Myometrial cell (primary cell): ENCODE measurements around the gene ELL. TPM values are rescaled to one million over a fixed set of nuclear protein-coding genes. Genes with fewer than 3 reads are reported as not detected.

ENCODE experiments used
- total RNA-seq: library from RNA; depleted of rRNA; stranded (reverse); fragments of >200 nt; gene quantifications from 2 replicates; pipeline ENCODE4 v1.2.3, GENCODE V29; 2015

Gene ELL
- total RNA-seq: 14.1 and 15.4 TPM in 2 replicates

DNA sequence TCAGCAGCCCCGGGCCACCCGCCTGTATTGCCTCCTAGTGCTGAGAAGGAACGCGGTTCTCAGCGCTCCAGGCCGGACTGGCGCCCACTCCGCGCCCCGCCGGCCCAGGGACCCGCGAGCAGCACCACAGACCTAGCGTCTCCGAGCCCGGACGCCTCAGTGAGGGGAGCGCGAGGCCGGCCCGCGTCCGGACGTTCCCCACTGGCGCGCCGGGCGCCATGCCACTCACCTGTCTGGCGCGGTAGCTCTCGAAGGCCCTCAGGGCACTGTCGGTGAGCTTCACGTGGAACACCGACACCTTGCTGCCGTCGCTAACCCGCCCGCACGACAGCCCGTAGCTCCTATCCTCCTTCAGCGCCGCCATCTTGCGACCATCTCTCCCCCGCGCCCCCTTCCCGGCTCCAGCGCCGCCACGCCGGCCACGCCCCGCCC, at the start of gene ELL:
Gene ELL (minus strand): TSS at position 379 of the 432 bp plus-strand sequence. CDS start 15 bp downstream, at position 364.

DNA sequence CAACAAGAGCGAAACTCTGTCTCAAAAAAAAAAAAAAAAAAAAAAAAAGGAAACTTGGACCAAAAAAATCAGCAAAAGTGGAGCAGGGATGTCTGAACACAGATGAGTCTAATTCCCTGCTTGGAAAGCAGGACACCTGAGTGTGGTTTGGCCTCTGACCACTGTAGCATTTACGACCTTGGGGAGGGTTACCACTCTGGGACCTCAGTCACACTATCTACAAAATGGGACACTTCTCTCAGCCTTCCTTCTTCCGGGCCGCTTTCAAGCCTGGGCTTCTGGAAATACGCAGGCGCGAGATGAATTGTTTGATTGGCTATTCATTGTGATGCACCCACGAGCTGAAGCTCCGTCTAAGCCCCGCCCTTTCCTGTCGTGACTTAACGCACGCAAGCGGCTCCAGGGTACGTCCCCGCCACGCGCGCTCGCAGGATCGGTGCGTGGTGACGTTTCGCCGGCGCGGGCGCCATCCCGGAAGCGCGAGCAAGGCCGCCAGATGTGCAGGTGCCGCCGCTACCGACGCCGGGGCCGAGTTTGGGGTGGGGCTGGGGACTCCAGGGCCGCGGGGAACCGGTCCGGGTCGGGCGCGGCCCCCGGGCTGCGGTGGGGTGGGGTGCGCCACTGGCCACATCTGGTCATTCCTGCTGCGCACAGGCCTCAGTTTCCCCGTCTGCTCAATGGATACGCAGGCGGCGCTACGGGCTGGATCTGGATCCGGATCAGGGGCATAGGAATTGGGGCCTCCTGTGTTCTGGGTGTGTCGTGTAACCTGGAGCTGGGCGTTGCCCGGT, 35.7 kb upstream of the ELL start, which contains the start of gene KXD1:
Gene KXD1 (plus strand): TSS at position 460 of the 791 bp plus-strand sequence. CDS start 4,187 bp downstream, outside the sequence.

DNA sequence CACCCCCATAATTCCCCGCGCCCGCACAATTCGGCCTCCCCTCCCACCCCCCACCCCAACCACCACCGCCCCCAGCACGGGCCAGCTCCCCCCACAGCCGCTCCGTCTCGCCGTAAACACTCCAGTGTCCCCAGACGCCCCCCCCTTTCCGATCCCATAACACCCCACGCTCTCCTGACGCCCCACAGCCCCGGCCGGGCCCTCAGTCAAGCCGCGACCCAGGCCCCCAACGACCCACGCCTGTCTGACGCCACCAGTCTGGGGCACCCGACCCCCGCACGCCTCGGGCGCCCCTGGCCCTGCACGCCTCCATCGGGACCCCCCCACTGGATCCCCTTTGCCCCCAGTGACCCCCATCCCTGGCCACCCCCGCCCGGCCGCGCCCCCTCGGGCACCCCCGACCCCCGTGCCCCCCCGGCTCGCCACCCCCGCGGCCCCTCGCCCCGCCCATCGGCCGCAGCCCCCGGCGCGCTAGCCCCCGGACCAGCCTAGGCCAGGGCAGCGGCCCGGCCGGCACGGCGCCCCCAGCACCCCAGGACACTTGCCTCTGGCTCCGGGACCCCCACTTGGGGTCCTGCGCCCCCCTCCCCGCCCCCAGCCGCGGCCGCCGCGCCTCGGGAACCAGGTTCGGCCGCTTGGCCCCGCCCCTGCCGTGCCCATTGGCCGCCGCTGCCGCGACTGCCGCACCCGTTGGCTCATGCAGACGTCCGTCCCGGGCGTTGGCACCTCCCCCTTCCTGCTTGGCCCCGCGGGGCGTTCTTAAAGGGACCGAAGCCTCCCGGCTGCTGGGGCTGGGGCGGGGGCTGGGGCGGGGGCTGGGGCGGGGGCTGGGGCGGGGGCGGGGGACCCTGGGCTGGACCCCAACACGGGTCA, 21.3 kb upstream of the ELL start, which contains the start of gene FKBP8:
Gene FKBP8 (minus strand): TSS at position 633 of the 873 bp plus-strand sequence. CDS start 1,603 bp downstream, outside the sequence.

DNA sequence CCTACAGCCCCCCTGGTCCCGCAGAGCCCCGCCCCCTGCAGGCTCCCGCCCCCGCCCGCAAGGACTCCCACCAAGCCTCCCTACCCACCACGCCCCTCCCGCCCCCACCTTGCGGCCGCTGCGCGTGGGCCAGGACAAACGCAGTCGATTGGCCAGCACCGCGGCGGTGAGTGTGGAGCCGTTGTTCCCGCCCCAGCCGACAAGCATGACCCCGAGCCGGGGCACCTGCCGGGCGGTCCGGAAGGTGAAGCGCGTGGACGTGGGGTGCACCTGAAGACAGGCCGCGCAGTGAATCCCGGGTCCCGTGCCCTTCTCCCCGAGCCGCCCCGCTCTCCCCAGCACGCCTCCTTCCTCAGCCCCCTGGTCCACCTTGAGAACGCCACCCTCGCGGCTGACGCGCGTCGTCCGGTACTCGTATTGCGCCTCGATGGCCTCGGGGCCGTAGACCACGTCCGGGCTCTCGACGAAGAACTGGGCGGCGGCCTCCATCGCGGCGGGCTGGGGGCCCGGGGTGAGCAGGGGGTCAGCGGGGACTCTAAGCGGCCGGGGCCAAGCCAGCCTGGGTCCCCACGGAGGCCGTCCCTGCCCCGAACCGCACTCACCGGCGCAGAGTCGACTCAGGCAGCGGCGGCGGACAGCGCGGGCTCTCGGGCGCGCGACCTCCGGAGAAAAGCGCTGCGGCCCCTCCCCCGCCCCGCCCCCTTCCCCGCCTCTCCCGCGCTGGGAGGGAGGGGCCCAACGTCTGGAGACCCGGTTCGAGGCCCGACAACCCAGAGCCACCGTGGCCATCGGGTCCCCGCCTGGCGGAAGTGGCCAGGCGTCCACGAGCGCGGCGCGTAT, 84.2 kb downstream of the ELL start, which contains the start of gene ISYNA1:
Gene ISYNA1 (minus strand): TSS at position 643 of the 840 bp plus-strand sequence. CDS start 154 bp downstream, at position 489.

DNA sequence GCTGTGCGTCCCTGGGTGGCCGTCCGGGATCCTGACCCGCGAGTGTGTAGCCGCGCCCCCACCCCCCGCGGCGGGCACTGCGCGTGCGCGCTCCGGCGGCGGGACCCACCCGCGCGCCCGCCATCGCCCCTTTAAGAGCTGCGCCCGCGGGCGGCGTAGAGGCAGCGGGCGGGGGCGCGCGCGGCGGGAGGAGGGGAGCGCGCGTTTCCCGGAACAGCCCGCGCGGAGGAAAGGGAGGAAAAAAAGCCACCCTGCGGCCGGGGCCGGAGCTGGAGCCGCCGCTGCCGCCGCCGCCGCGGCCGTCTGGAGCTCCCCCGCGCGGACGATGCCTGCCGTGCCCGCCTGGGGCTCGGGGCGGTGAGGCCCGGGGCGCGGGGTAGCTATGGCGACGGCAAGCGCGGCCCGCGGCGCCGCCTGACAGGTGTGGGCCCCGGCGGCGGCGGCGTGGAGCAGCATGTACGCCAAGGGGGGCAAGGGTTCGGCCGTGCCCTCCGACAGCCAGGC, 102.6 kb downstream of the ELL start, which contains the start of gene SSBP4:
Gene SSBP4 (plus strand): TSS at position 204 of the 504 bp plus-strand sequence. CDS start 251 bp downstream, at position 455.

DNA sequence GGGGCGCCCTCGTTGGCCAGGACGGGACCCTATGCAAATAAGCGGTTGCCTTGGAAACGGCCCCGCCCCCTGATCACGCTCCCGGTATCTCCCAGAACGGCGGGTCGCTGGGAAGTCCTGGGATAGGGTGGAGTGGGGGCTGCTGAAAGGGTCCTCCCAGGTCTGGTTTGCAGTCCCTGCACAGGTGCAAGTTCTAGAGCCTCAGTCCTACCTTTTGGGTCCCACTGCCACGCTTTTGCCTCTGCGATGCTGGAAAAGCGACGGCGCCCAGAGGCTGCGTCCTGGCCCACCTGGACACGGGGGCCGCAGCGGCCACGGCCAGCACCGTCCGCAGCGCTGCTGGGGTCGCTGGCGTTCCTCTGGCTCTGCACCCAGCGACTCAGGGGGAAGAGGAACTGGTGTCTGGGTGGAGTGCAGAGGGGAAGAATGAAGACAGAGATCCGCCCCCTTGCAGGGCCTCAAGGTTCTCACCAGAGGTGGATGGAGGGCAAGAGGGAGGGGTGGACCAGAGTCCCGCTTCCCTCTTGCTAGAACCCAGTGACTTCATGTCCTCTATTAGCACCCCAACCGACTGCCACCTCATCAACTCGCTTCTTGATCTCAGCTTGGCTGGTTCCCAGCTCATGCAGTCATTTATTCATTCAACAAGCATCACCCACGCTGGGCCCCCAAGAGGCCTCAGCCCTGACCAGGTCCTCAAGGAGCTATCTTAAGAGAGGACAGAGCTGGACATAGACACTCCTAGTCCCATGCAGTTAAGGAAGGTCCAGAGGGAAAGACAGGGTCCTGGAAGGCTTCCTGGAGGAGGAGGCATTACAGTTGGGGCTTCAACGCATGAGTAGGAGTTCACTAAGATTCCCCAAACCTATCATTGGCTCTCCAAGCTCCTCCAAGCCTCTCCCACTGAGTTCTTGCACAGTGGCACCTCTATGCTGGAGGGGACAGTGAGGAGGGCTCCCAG, 124.3 kb downstream of the ELL start, which contains the start of gene LRRC25:
Gene LRRC25 (minus strand): TSS at position 381 of the 961 bp plus-strand sequence. CDS start 659 bp downstream, outside the sequence.

Other genes starting within 250 kb of the ELL start
- gene IQCN, start 247.6 kb downstream of the ELL start, total RNA-seq: 2.0 TPM in 1 of 2 replicates, not detected in the other
- gene JUND, start 240.4 kb downstream of the ELL start, total RNA-seq: 212 and 278 TPM in 2 replicates
- 319 and 384 TPM in 2 replicates for gene LSM4, start 199.0 kb downstream of the ELL start, total RNA-seq
- gene PGPEP1, start 181.5 kb downstream of the ELL start, total RNA-seq: 13.3 and 22.0 TPM in 2 replicates
- 92.8 and 101 TPM in 2 replicates for gene GDF15, start 135.9 kb downstream of the ELL start, total RNA-seq
- 0.18 TPM in 1 of 2 replicates, not detected in the other for gene LRRC25, start 124.4 kb downstream of the ELL start, total RNA-seq
- 178 and 184 TPM in 2 replicates for gene SSBP4, start 102.7 kb downstream of the ELL start, total RNA-seq
- 25.7 and 38.8 TPM in 2 replicates for gene ISYNA1, start 83.9 kb downstream of the ELL start, total RNA-seq
- gene FKBP8, start 21.5 kb upstream of the ELL start, total RNA-seq: 310 and 398 TPM in 2 replicates
- gene KXD1, start 35.8 kb upstream of the ELL start, total RNA-seq: 149 and 160 TPM in 2 replicates
- 883 and 1,008 TPM in 2 replicates for gene UBA52, start 49.8 kb upstream of the ELL start, total RNA-seq
- gene REX1BD, start 66.7 kb upstream of the ELL start, total RNA-seq: 79.0 and 84.8 TPM in 2 replicates
- 3.4 and 30.8 TPM in 2 replicates for gene CRLF1, start 84.7 kb upstream of the ELL start, total RNA-seq
- 2.0 TPM in 1 of 2 replicates, not detected in the other for gene TMEM59L, start 90.8 kb upstream of the ELL start, total RNA-seq
- 1.4 and 8.0 TPM in 2 replicates for gene KLHL26, start 115.0 kb upstream of the ELL start, total RNA-seq
- gene CRTC1, start 161.6 kb upstream of the ELL start, total RNA-seq: 1.6 and 3.5 TPM in 2 replicates